Measurements from ENCODE around the gene OR4A15. TPM values are rescaled to one million over a fixed set of nuclear protein-coding genes. Genes with fewer than 3 reads are reported as not detected.

OR4A15 gene
- total RNA-seq, 1 donor from 2014 or later = not detected

GRCh38 chr11:55357560-55358184 lies 10.1 kb upstream of the OR4A15 start:
- H3K9me3 Mint-ChIP-seq (ENCODE audit: unreplicated experiment) = peaks cover 33% of the 10 kb centered on the region
- no peak for DNase-seq (ENCODE audit: low spot score)
- H3K4me1 Mint-ChIP-seq (ENCODE audit: unreplicated experiment) = no peaks in the 10 kb centered on the region
- no peak overlapping the region for H3K27ac Mint-ChIP-seq (ENCODE audit: unreplicated experiment)
- no peak overlapping the region for H3K4me3 Mint-ChIP-seq (ENCODE audit: unreplicated experiment)
- H3K27me3 Mint-ChIP-seq (ENCODE audit: unreplicated experiment) = peaks cover 3% of the 10 kb centered on the region
- H3K36me3 Mint-ChIP-seq (ENCODE audit: low read depth, unreplicated experiment) = no peaks in the 10 kb centered on the region
- TF ChIP-seq CTCF (IDR thresholded peaks at IDR 0.05; ENCODE audit: unreplicated experiment) = no peak

- DNase-seq (ENCODE audit: low spot score) = no peak
- no peak for TF ChIP-seq CTCF (IDR thresholded peaks at IDR 0.05; ENCODE audit: unreplicated experiment)
- no peaks in the 10 kb centered on the region for H3K4me1 Mint-ChIP-seq (ENCODE audit: unreplicated experiment)
- H3K27me3 Mint-ChIP-seq (ENCODE audit: unreplicated experiment) = peaks cover 3% of the 10 kb centered on the region
- H3K4me3 Mint-ChIP-seq (ENCODE audit: unreplicated experiment) = no peak overlapping the region
- H3K9me3 Mint-ChIP-seq (ENCODE audit: unreplicated experiment) = peaks cover 29% of the 10 kb centered on the region
- H3K36me3 Mint-ChIP-seq (ENCODE audit: low read depth, unreplicated experiment) = peaks cover 3% of the 10 kb centered on the region
- H3K27ac Mint-ChIP-seq (ENCODE audit: unreplicated experiment) = no peak overlapping the region
Measured at GRCh38 chr11:55401011-55401410, 33.2 kb downstream of the OR4A15 start.

Other genes starting within 250 kb of the OR4A15 start
- gene TRIM48, start 105.8 kb upstream of the OR4A15 start, total RNA-seq (ENCODE audit: unreplicated experiment) = not detected
- not detected for gene OR4A16, start 24.8 kb upstream of the OR4A15 start, total RNA-seq (ENCODE audit: unreplicated experiment)
- not detected for gene OR4C15, start 186.5 kb downstream of the OR4A15 start, total RNA-seq (ENCODE audit: unreplicated experiment)
- not detected for gene OR4C16, start 204.2 kb downstream of the OR4A15 start, total RNA-seq (ENCODE audit: unreplicated experiment)
- not detected for gene OR4C11, start 239.7 kb downstream of the OR4A15 start, total RNA-seq (ENCODE audit: unreplicated experiment)